ENCODE measurements around the gene GADD45B. TPM values are rescaled to one million over a fixed set of nuclear protein-coding genes. Genes with fewer than 3 reads are reported as not detected.

Gene GADD45B
- total RNA-seq, result 32.1 TPM

GRCh38 chr19:2475702-2476450 is at the start of gene GADD45B:
GADD45B (plus strand) TSS chr19:2476127; CDS start chr19:2476359, 232 bp downstream.

GRCh38 chr19:2427429-2428320 is 48.3 kb upstream of the GADD45B start, which contains the start of gene TIMM13:
TIMM13 (minus strand) TSS chr19:2427586; CDS start chr19:2427533, 53 bp downstream.

Other genes with a start within 250 kb of the GADD45B start
- 56.4 TPM for gene PLEKHJ1, start 239.8 kb upstream of the GADD45B start, total RNA-seq
- 57.7 TPM for gene SF3A2, start 239.3 kb upstream of the GADD45B start, total RNA-seq
- 0.82 TPM for gene AMH, start 226.8 kb upstream of the GADD45B start, total RNA-seq
- gene JSRP1, start 219.7 kb upstream of the GADD45B start, total RNA-seq, result 5.2 TPM
- gene PEAK3, start 194.0 kb upstream of the GADD45B start, total RNA-seq, result 0.44 TPM
- 12.9 TPM for gene LINGO3, start 168.0 kb upstream of the GADD45B start, total RNA-seq
- 112 TPM for gene LSM7, start 147.5 kb upstream of the GADD45B start, total RNA-seq
- gene SPPL2B, start 147.4 kb upstream of the GADD45B start, total RNA-seq, result 58.5 TPM
- 1.0 TPM for gene TMPRSS9, start 115.9 kb upstream of the GADD45B start, total RNA-seq
- gene TIMM13, start 48.5 kb upstream of the GADD45B start, total RNA-seq, result 32.5 TPM
- 56.0 TPM for gene LMNB2, start 19.2 kb upstream of the GADD45B start, total RNA-seq
- gene GNG7, start 226.6 kb downstream of the GADD45B start, total RNA-seq, result 12.3 TPM
- gene DIRAS1, start 245.2 kb downstream of the GADD45B start, total RNA-seq, result 11.7 TPM